ENCODE results near the gene BRCC3. TPM values are rescaled to one million over a fixed set of nuclear protein-coding genes. Genes with fewer than 3 reads are reported as not detected.

BRCC3 gene
- total and polyA plus RNA-seq, 2 donors (not counting 3 experiments of a cell fraction or from before 2014, with no cell fraction given), result 12.4 to 25.5 TPM

- intact Hi-C loops (cut with micrococcal nuclease), result no loop called here
- no peak overlapping the region for H3K27ac ChIP-seq (ENCODE audit: insufficient read depth, low read depth, low read length)
- no peak overlapping the region for H3K9ac ChIP-seq (replicated peaks; ENCODE audit: extremely low read depth, insufficient read depth, low read length)
- H3K4me2 ChIP-seq (ENCODE audit: insufficient read depth, low read length), result no peak overlapping the region
- dilution Hi-C loops (cut with MboI; ENCODE audit: extremely low pct_ligation_motif_present, low sequenced_read_pairs), result no loop called here
- no peaks in the 10 kb centered on the region for H3K79me2 ChIP-seq (ENCODE audit: control insufficient read depth, insufficient read depth, low read length)
- CTCF ChIA-PET, result interaction anchor here (1.2 kb wide), 1 partner anchor 21 kb away, joined by 3 read pairs; no protein-coding TSS in a partner anchor
- POLR2A ChIA-PET, result no interaction called here
- no peaks in the 10 kb centered on the region for H3K9me3 ChIP-seq (replicated peaks; ENCODE audit: control insufficient read depth, insufficient read depth, low read length)
- H3K9me1 ChIP-seq (replicated peaks; ENCODE audit: control insufficient read depth, extremely low read depth, insufficient read depth, low read length), result no peaks in the 10 kb centered on the region
- no peak overlapping the region for H3K4me3 ChIP-seq (replicated peaks in 1 of 3; ENCODE audit: insufficient read depth in 1 of 3, low read depth in 1 of 3, low read length in 3 of 3)
- DNase-seq (ENCODE audit: low read depth, low spot score), result no peak
- no peaks in the 10 kb centered on the region for H3K27me3 ChIP-seq (ENCODE audit: control insufficient read depth in 2 of 2, insufficient read depth in 2 of 2, low read length in 2 of 2)
- H3K36me3 ChIP-seq (ENCODE audit: control insufficient read depth in 2 of 2, extremely low read depth in 1 of 2, insufficient read depth in 2 of 2, low read length in 2 of 2), result peaks cover 0 to 2% of the 10 kb centered on the region in 2 experiments
- no TSS peak for BruUV-seq (replicated peaks)
- H4K20me1 ChIP-seq (replicated peaks; ENCODE audit: control insufficient read depth, extremely low read depth, insufficient read depth, low read length), result no peaks in the 10 kb centered on the region
- no peak for FAIRE-seq
- no peak overlapping the region for H2AFZ ChIP-seq (ENCODE audit: low read depth, low read length)
- no peaks in the 10 kb centered on the region for H3K4me1 ChIP-seq (ENCODE audit: control insufficient read depth, extremely low read depth, insufficient read depth, low read length)
- no peak for TF ChIP-seq CTCF (IDR thresholded peaks at IDR 0.05; ENCODE audit: extremely low read depth in 1 of 2, insufficient read depth in 1 of 2, low read depth in 1 of 2, low read length in 2 of 2)
- no peak for TF ChIP-seq GATA2 (IDR thresholded peaks at IDR 0.05; ENCODE audit: insufficient read depth, insufficient read length, low read depth, low read length)
- TF ChIP-seq MAX (IDR thresholded peaks at IDR 0.05; ENCODE audit: insufficient read depth, insufficient read length), result no peak
- no peak for TF ChIP-seq FOS (IDR thresholded peaks at IDR 0.05; ENCODE audit: borderline replicate concordance, insufficient read depth, low read length)
- TF ChIP-seq EZH2 (IDR thresholded peaks at IDR 0.05; ENCODE audit: borderline replicate concordance, low read depth, low read length, severe bottlenecking), result no peak
- no peak for TF ChIP-seq POLR2A (IDR thresholded peaks at IDR 0.05; ENCODE audit: low read depth, low read length)
- TF ChIP-seq MYC (IDR thresholded peaks at IDR 0.05; ENCODE audit: low read depth, low read length), result no peak
- no peak for TF ChIP-seq POLR2AphosphoS5 (IDR thresholded peaks at IDR 0.05; ENCODE audit: insufficient read depth, low read depth, low read length)
These were observed 24.3 kb upstream of the BRCC3 start for GRCh38 chrX:155046811-155047528.

Measured in endothelial cell of umbilical vein (primary cell).